Measurements from ENCODE around the gene SCAF4.

The SCAF4 gene

GRCh38 chr21:31675318-31675717, 56.6 kb downstream of the SCAF4 start:
- Histone ChIP-seq H3K9me3 (no peaks in the 10 kb centered on the region), H3K4me3 (ENCODE audit: low read depth in 1 of 2, low read length in 1 of 2) (no peak overlapping the region), H3K4me1 (ENCODE audit: control insufficient read depth in 1 of 2, insufficient read depth in 1 of 2, low read depth in 1 of 2, low read length in 1 of 2) (peaks cover 0 to 5% of the 10 kb centered on the region in 2 experiments), H3K36me3 (peaks cover 17% of the 10 kb centered on the region), H3K27me3 (no peaks in the 10 kb centered on the region), H3K27ac (no peak overlapping the region)
- TF ChIP-seq CTCF (IDR thresholded peaks at IDR 0.05) = no peak

GRCh38 chr21:31673321-31673912, 58.5 kb downstream of the SCAF4 start:
- no peaks in the 10 kb centered on the region for H3K9me3 ChIP-seq
- no peak for TF ChIP-seq CTCF (IDR thresholded peaks at IDR 0.05)
- H3K27me3 ChIP-seq = no peaks in the 10 kb centered on the region
- H3K4me1 ChIP-seq (ENCODE audit: control insufficient read depth in 1 of 2, insufficient read depth in 1 of 2, low read depth in 1 of 2, low read length in 1 of 2) = peaks cover 7 to 19% of the 10 kb centered on the region in 2 experiments
- peaks cover 12% of the 10 kb centered on the region for H3K36me3 ChIP-seq
- no peak overlapping the region for H3K4me3 ChIP-seq (ENCODE audit: low read depth in 1 of 2, low read length in 1 of 2)
- no peak overlapping the region for H3K27ac ChIP-seq

- Histone ChIP-seq H3K27ac (no peak overlapping the region), H3K4me3 (ENCODE audit: low read depth in 1 of 2, low read length in 1 of 2) (no peak overlapping the region), H3K9me3 (no peaks in the 10 kb centered on the region), H3K27me3 (no peaks in the 10 kb centered on the region), H3K36me3 (peaks cover 12% of the 10 kb centered on the region), H3K4me1 (ENCODE audit: control insufficient read depth in 1 of 2, insufficient read depth in 1 of 2, low read depth in 1 of 2, low read length in 1 of 2) (peaks cover 11 to 26% of the 10 kb centered on the region in 2 experiments)
- TF ChIP-seq CTCF (IDR thresholded peaks at IDR 0.05) = no peak
Observed at GRCh38 chr21:31671931-31672330, 60.0 kb downstream of the SCAF4 start.

GRCh38 chr21:31671146-31671716, 60.7 kb downstream of the SCAF4 start:
- Histone ChIP-seq H3K27ac (no peak overlapping the region), H3K36me3 (peaks cover 12% of the 10 kb centered on the region), H3K4me1 (ENCODE audit: control insufficient read depth in 1 of 2, insufficient read depth in 1 of 2, low read depth in 1 of 2, low read length in 1 of 2) (peaks cover 11 to 26% of the 10 kb centered on the region in 2 experiments), H3K27me3 (no peaks in the 10 kb centered on the region), H3K9me3 (no peaks in the 10 kb centered on the region), H3K4me3 (ENCODE audit: low read depth in 1 of 2, low read length in 1 of 2) (no peak overlapping the region)
- no peak for TF ChIP-seq CTCF (IDR thresholded peaks at IDR 0.05)

- Histone ChIP-seq H3K27ac (no peak overlapping the region), H3K9me3 (no peaks in the 10 kb centered on the region), H3K4me3 (ENCODE audit: low read depth in 1 of 2, low read length in 1 of 2) (no peak overlapping the region), H3K36me3 (peaks cover 12% of the 10 kb centered on the region), H3K27me3 (no peaks in the 10 kb centered on the region), H3K4me1 (ENCODE audit: control insufficient read depth in 1 of 2, insufficient read depth in 1 of 2, low read depth in 1 of 2, low read length in 1 of 2) (peaks cover 11 to 26% of the 10 kb centered on the region in 2 experiments)
- TF ChIP-seq CTCF (IDR thresholded peaks at IDR 0.05) = no peak
Observed at GRCh38 chr21:31670070-31670469, 61.8 kb downstream of the SCAF4 start.

Measured in neutrophil (primary cell).